Progenitor cell of endocrine pancreas (in vitro differentiated cells): Measurements from ENCODE around the gene ANKRD7. TPM values are rescaled to one million over a fixed set of nuclear protein-coding genes. Genes with fewer than 3 reads are reported as not detected.

Experiments
- DNase-seq: peaks from one replicate; pipeline ENCODE4 v3.0.0; 2021; ENCODE audit warnings: low spot score; ENCODE audit not compliant: unreplicated experiment
- H3K27ac Mint-ChIP-seq: 2 replicates; pipeline ENCODE4 v1.8.0; 2021; ENCODE audit warnings: mild to moderate bottlenecking, moderate library complexity, mixed read lengths
- H3K27me3 Mint-ChIP-seq: 2 replicates; pipeline ENCODE4 v1.8.0; 2021; ENCODE audit warnings: mixed read lengths
- H3K36me3 Mint-ChIP-seq: 2 replicates; pipeline ENCODE4 v1.8.0; 2022; ENCODE audit warnings: mixed read lengths; ENCODE audit not compliant: insufficient read depth
- H3K4me1 Mint-ChIP-seq: 2 replicates; pipeline ENCODE4 v1.8.0; 2021; ENCODE audit warnings: low read depth, mixed read lengths
- H3K4me3 Mint-ChIP-seq: 2 replicates; pipeline ENCODE4 v1.8.0; 2021; ENCODE audit warnings: low read depth, mild to moderate bottlenecking, moderate library complexity, mixed read lengths
- H3K9me3 Mint-ChIP-seq: 2 replicates; pipeline ENCODE4 v1.8.0; 2021; ENCODE audit warnings: low read depth, mixed read lengths
- CTCF ChIP-seq: fragments of 200-600 bp; sonication (generic); IDR thresholded peaks from one replicate; pipeline ENCODE4 v1.5.0; 2021; ENCODE audit warnings: antibody characterized with exemption, mild to moderate bottlenecking; ENCODE audit not compliant: unreplicated experiment
- total RNA-seq: library from RNA; stranded (reverse); gene quantifications from 2 replicates; pipeline ENCODE4 v1.2.1, GENCODE V29; 2021

ANKRD7 gene
- total RNA-seq, 1 donor from 2014 or later: not detected

GRCh38 chr7:118252087-118252486, 27.6 kb downstream of the ANKRD7 start:
- H3K36me3 Mint-ChIP-seq: no peaks in the 10 kb centered on the region
- no peak for TF ChIP-seq CTCF
- H3K27ac Mint-ChIP-seq: no peak overlapping the region
- H3K4me3 Mint-ChIP-seq: no peak overlapping the region
- no peak for DNase-seq
- no peaks in the 10 kb centered on the region for H3K27me3 Mint-ChIP-seq
- peaks cover 9% of the 10 kb centered on the region for H3K4me1 Mint-ChIP-seq
- no peaks in the 10 kb centered on the region for H3K9me3 Mint-ChIP-seq

- no peaks in the 10 kb centered on the region for H3K4me1 Mint-ChIP-seq
- H3K4me3 Mint-ChIP-seq: no peak overlapping the region
- no peak overlapping the region for H3K27ac Mint-ChIP-seq
- no peaks in the 10 kb centered on the region for H3K36me3 Mint-ChIP-seq
- no peak for TF ChIP-seq CTCF
- DNase-seq: no peak
- H3K9me3 Mint-ChIP-seq: no peaks in the 10 kb centered on the region
- H3K27me3 Mint-ChIP-seq: no peaks in the 10 kb centered on the region
These were observed 34.6 kb downstream of the ANKRD7 start for GRCh38 chr7:118259115-118259514.

- Mint-ChIP-seq H3K4me3 (no peak overlapping the region), H3K27me3 (no peaks in the 10 kb centered on the region), H3K27ac (no peak overlapping the region), H3K36me3 (no peaks in the 10 kb centered on the region), H3K4me1 (no peaks in the 10 kb centered on the region), H3K9me3 (peaks cover 3% of the 10 kb centered on the region)
- TF ChIP-seq CTCF: no peak
- no peak for DNase-seq
These were observed 40.3 kb downstream of the ANKRD7 start for GRCh38 chr7:118264836-118265235.

- TF ChIP-seq CTCF: no peak
- Mint-ChIP-seq H3K4me3 (no peak overlapping the region), H3K27ac (no peak overlapping the region), H3K27me3 (no peaks in the 10 kb centered on the region), H3K4me1 (peaks cover 13% of the 10 kb centered on the region), H3K36me3 (no peaks in the 10 kb centered on the region), H3K9me3 (no peaks in the 10 kb centered on the region)
- no peak for DNase-seq
These were observed 56.0 kb downstream of the ANKRD7 start for GRCh38 chr7:118280319-118281012.

- no peak for TF ChIP-seq CTCF
- H3K27me3 Mint-ChIP-seq: no peaks in the 10 kb centered on the region
- no peak overlapping the region for H3K27ac Mint-ChIP-seq
- no peak overlapping the region for H3K4me3 Mint-ChIP-seq
- H3K36me3 Mint-ChIP-seq: no peaks in the 10 kb centered on the region
- no peaks in the 10 kb centered on the region for H3K9me3 Mint-ChIP-seq
- no peak for DNase-seq
- peaks cover 13% of the 10 kb centered on the region for H3K4me1 Mint-ChIP-seq
These were observed 56.7 kb downstream of the ANKRD7 start for GRCh38 chr7:118281196-118281595.
